Tibial nerve (tissue), 4 donors: ENCODE results near the gene RNF123. TPM values are rescaled to one million over a fixed set of nuclear protein-coding genes. Genes with fewer than 3 reads are reported as not detected.

Experiments
- DNase-seq, 2 donors: peaks; one replicate each; pipeline ENCODE4 v3.0.0-alpha.2; 2019; ENCODE audit warnings: low spot score in 2 of 2
- H3K27ac ChIP-seq, 4 donors: fragments of 200-600 bp; sonication (generic) in 3 of 4; one replicate each; pipeline ENCODE4 v1.5.1; 2017 to 2019; ENCODE audit warnings: mild to moderate bottlenecking in 1 of 4
- H3K27me3 ChIP-seq, 2 donors: fragments of 200-600 bp; sonication (generic) in 1 of 2; one replicate each; pipeline versions ENCODE4 v1.5.1 to v1.6.0; 2017 to 2019
- H3K36me3 ChIP-seq, 3 donors: fragments of 200-600 bp; sonication (generic); one replicate each; pipeline ENCODE4 v1.5.1; 2018 to 2019
- H3K4me1 ChIP-seq, 4 donors: fragments of 200-600 bp; sonication (generic) in 3 of 4; one replicate each; pipeline ENCODE4 v1.5.1; 2017 to 2019
- H3K4me3 ChIP-seq, 4 donors: fragments of 200-600 bp; sonication (generic) in 3 of 4; one replicate each; pipeline ENCODE4 v1.5.1; 2017 to 2019; ENCODE audit warnings: mild to moderate bottlenecking in 1 of 4, moderate library complexity in 1 of 4
- H3K9me3 ChIP-seq, 4 donors: fragments of 200-600 bp; sonication (generic) in 3 of 4; one replicate each; pipeline ENCODE4 v1.5.1; 2017 to 2019
- CTCF ChIP-seq, 5 experiments: fragments of 200-600 bp in 3 of 5; fragments of 450-650 bp in 2 of 5; sonication (generic) in 3 of 5; IDR thresholded peaks; one replicate each; pipeline ENCODE4 v1.5.1; 2016 to 2019; ENCODE audit warnings: antibody characterized with exemption in 5 of 5, mild to moderate bottlenecking in 3 of 5, moderate library complexity in 2 of 5
- EP300 ChIP-seq, 2 donors: sonication (generic); formaldehyde crosslinking; IDR thresholded peaks; one replicate each; pipeline ENCODE4 v1.6.1; 2017; ENCODE audit warnings: antibody characterized with exemption in 2 of 2, mild to moderate bottlenecking in 1 of 2
- POLR2A ChIP-seq, 2 donors: fragments of 450-650 bp; IDR thresholded peaks; one replicate each; pipeline ENCODE4 v1.6.1; 2017; ENCODE audit warnings: antibody characterized with exemption in 2 of 2, mild to moderate bottlenecking in 2 of 2, moderate library complexity in 2 of 2
- WGBS, 2 donors: methylation state at CpG; one replicate each; pipeline ENCODE4 v1.1.5; 2018; 5-methylcytosine and 5-hydroxymethylcytosine counted together
- total RNA-seq, 4 donors: library from RNA; depleted of rRNA; stranded (reverse); fragments of >200 nt; gene quantifications; one replicate each; pipeline ENCODE4 v1.1.0, GENCODE V29; 2016

The RNF123 gene
- total RNA-seq, 4 donors from 2014 or later = 32.9 to 64.7 (median 39.1) TPM

GRCh38 chr3:49699281-49699979 is 10.1 kb downstream of the RNF123 start:
- H3K4me1 ChIP-seq = peaks cover 0 to 9% (median 0%) of the 10 kb centered on the region in 4 donors
- no peak for DNase-seq
- H3K9me3 ChIP-seq = no peaks in the 10 kb centered on the region
- 70 to 80% methylated on average over 13 to 14 of the region's 16 CpGs for WGBS, 2 donors
- TF ChIP-seq POLR2A (IDR thresholded peaks at IDR 0.05) (no peak), CTCF (IDR thresholded peaks at IDR 0.05) (no peak), EP300 (IDR thresholded peaks at IDR 0.05) (no peak)
- peaks cover 0 to 77% (median 15%) of the 10 kb centered on the region in 3 donors for H3K36me3 ChIP-seq
- H3K27ac ChIP-seq = no peak overlapping the region
- H3K27me3 ChIP-seq = no peaks in the 10 kb centered on the region
- H3K4me3 ChIP-seq = no peak overlapping the region

- Histone ChIP-seq H3K27ac (no peak overlapping the region), H3K36me3 (peaks cover 0 to 83% (median 15%) of the 10 kb centered on the region in 3 donors), H3K27me3 (no peaks in the 10 kb centered on the region), H3K9me3 (no peaks in the 10 kb centered on the region), H3K4me3 (no peak overlapping the region), H3K4me1 (peaks cover 0 to 5% (median 0%) of the 10 kb centered on the region in 4 donors)
- no peak for TF ChIP-seq CTCF (IDR thresholded peaks at IDR 0.05)
- 76 to 78% methylated on average over 5 to 7 of the region's 8 CpGs for WGBS, 2 donors
- no peak for DNase-seq
These were observed 10.7 kb downstream of the RNF123 start for GRCh38 chr3:49700014-49700413.

GRCh38 chr3:49700453-49701128 is 11.2 kb downstream of the RNF123 start:
- WGBS, 2 donors = 64 to 74% methylated on average over 12 to 13 of the region's 13 CpGs
- H3K27me3 ChIP-seq = no peaks in the 10 kb centered on the region
- H3K4me3 ChIP-seq = no peak overlapping the region
- TF ChIP-seq CTCF (IDR thresholded peaks at IDR 0.05) = no peak
- TF ChIP-seq EP300 (IDR thresholded peaks at IDR 0.05) = no peak
- TF ChIP-seq POLR2A (IDR thresholded peaks at IDR 0.05) = no peak
- DNase-seq = no peak
- no peak overlapping the region for H3K27ac ChIP-seq
- H3K36me3 ChIP-seq = peaks cover 0 to 89% (median 15%) of the 10 kb centered on the region in 3 donors
- H3K4me1 ChIP-seq = peaks cover 0 to 5% (median 0%) of the 10 kb centered on the region in 4 donors
- no peaks in the 10 kb centered on the region for H3K9me3 ChIP-seq

- Histone ChIP-seq H3K27ac (no peak overlapping the region), H3K36me3 (peaks cover 0 to 98% (median 15%) of the 10 kb centered on the region in 3 donors), H3K4me3 (no peak overlapping the region), H3K27me3 (no peaks in the 10 kb centered on the region), H3K9me3 (no peaks in the 10 kb centered on the region), H3K4me1 (peaks cover 0 to 5% (median 0%) of the 10 kb centered on the region in 4 donors)
- 75 to 79% methylated on average over 20 to 21 of the region's 21 CpGs for WGBS, 2 donors
- DNase-seq = no peak
- TF ChIP-seq POLR2A (IDR thresholded peaks at IDR 0.05) (no peak), CTCF (IDR thresholded peaks at IDR 0.05) (peak in 3 of 5 experiments; percentile 7 to 16 (median 10))
These were observed 12.2 kb downstream of the RNF123 start for GRCh38 chr3:49701388-49702077.

GRCh38 chr3:49702672-49703071 is 13.3 kb downstream of the RNF123 start:
- H3K36me3 ChIP-seq = peaks cover 0 to 100% (median 15%) of the 10 kb centered on the region in 3 donors
- peaks cover 0 to 5% (median 0%) of the 10 kb centered on the region in 4 donors for H3K4me1 ChIP-seq
- 87 to 92% methylated on average over 5 to 11 of the region's 11 CpGs for WGBS, 2 donors
- H3K4me3 ChIP-seq = no peak overlapping the region
- no peaks in the 10 kb centered on the region for H3K9me3 ChIP-seq
- no peak overlapping the region for H3K27ac ChIP-seq
- DNase-seq = no peak
- H3K27me3 ChIP-seq = no peaks in the 10 kb centered on the region
- TF ChIP-seq CTCF (IDR thresholded peaks at IDR 0.05) (no peak), EP300 (IDR thresholded peaks at IDR 0.05) (no peak), POLR2A (IDR thresholded peaks at IDR 0.05) (no peak)
